MG63 (cell line): ENCODE measurements around the gene RFX2. TPM values are rescaled to one million over a fixed set of nuclear protein-coding genes. Genes with fewer than 3 reads are reported as not detected.
"Not testable (repeated sequence)": the region's sequence is repeated elsewhere in the genome, so short reads cannot be mapped to it uniquely, and the experiment has no call there.

Source experiments
- DNase-seq: peaks from one replicate; pipeline ENCODE4 v3.0.0-alpha.2; 2020
- H3K27me3 ChIP-seq: fragments of 250-450 bp; sonication (Bioruptor Pico); 2 replicates; pipeline ENCODE4 v1.5.1; 2020; ENCODE audit warnings: mild to moderate bottlenecking, moderate library complexity
- H3K36me3 ChIP-seq: fragments of 250-450 bp; sonication (Bioruptor Pico); 2 replicates; pipeline ENCODE4 v1.5.1; 2020; ENCODE audit warnings: mild to moderate bottlenecking, moderate library complexity
- H3K4me3 ChIP-seq: fragments of 250-450 bp; sonication (Bioruptor Pico); 2 replicates; pipeline ENCODE4 v1.5.1; 2020; ENCODE audit warnings: mild to moderate bottlenecking, moderate library complexity
- H3K9me3 ChIP-seq: fragments of 250-450 bp; sonication (Bioruptor Pico); 2 replicates; pipeline ENCODE4 v1.5.1; 2020; ENCODE audit warnings: mild to moderate bottlenecking, moderate library complexity
- total RNA-seq: library from RNA; depleted of rRNA; stranded (reverse); fragments of >200 nt; shearing (Covaris generic); gene quantifications from 2 replicates; pipeline ENCODE4 v1.2.3, GENCODE V29; 2014; ENCODE audit warnings: low replicate concordance

Gene RFX2
- total RNA-seq, 1 experiment from 2014 or later = 11.8 TPM

GRCh38 chr19:6109947-6110346, 353 bp downstream of the RFX2 start:
- H3K27me3 ChIP-seq = no peaks in the 10 kb centered on the region
- peak overlapping the region; percentile 58 for H3K4me3 ChIP-seq
- no peaks in the 10 kb centered on the region for H3K9me3 ChIP-seq
- DNase-seq = no peak
- no peaks in the 10 kb centered on the region for H3K36me3 ChIP-seq

GRCh38 chr19:6108721-6109633, 1.3 kb downstream of the RFX2 start:
- H3K36me3 ChIP-seq = no peaks in the 10 kb centered on the region
- peak; percentile 55 for DNase-seq
- no peaks in the 10 kb centered on the region for H3K9me3 ChIP-seq
- peak overlapping the region; percentile 58 for H3K4me3 ChIP-seq
- no peaks in the 10 kb centered on the region for H3K27me3 ChIP-seq

- H3K36me3 ChIP-seq, DNase-seq: not testable (repeated sequence)
Measured at GRCh38 chr19:6106643-6107294, 3.5 kb downstream of the RFX2 start.

GRCh38 chr19:6105444-6105843, 4.9 kb downstream of the RFX2 start:
- Histone ChIP-seq H3K36me3 (no peaks in the 10 kb centered on the region), H3K9me3 (no peaks in the 10 kb centered on the region), H3K27me3 (no peaks in the 10 kb centered on the region), H3K4me3 (no peak overlapping the region)
- no peak for DNase-seq

More at GRCh38 chr19:6106643-6107294, 3.5 kb downstream of the RFX2 start:
- H3K4me3 ChIP-seq, H3K9me3 ChIP-seq, H3K27me3 ChIP-seq: not testable (repeated sequence)

GRCh38 chr19:6103894-6104293, 6.4 kb downstream of the RFX2 start:
- no peaks in the 10 kb centered on the region for H3K36me3 ChIP-seq
- no peaks in the 10 kb centered on the region for H3K9me3 ChIP-seq
- H3K4me3 ChIP-seq = no peak overlapping the region
- no peaks in the 10 kb centered on the region for H3K27me3 ChIP-seq
- no peak for DNase-seq

- DNase-seq = peak; percentile 95
- Histone ChIP-seq H3K27me3 (no peaks in the 10 kb centered on the region), H3K36me3 (no peaks in the 10 kb centered on the region), H3K4me3 (no peak overlapping the region), H3K9me3 (no peaks in the 10 kb centered on the region)
Measured at GRCh38 chr19:6103217-6103644, 7.1 kb downstream of the RFX2 start.

GRCh38 chr19:6101991-6102390, 8.3 kb downstream of the RFX2 start:
- DNase-seq = no peak
- no peak overlapping the region for H3K4me3 ChIP-seq
- no peaks in the 10 kb centered on the region for H3K36me3 ChIP-seq
- no peaks in the 10 kb centered on the region for H3K27me3 ChIP-seq
- H3K9me3 ChIP-seq = no peaks in the 10 kb centered on the region

GRCh38 chr19:6101291-6101825, 8.9 kb downstream of the RFX2 start:
- Histone ChIP-seq H3K36me3 (no peaks in the 10 kb centered on the region), H3K27me3 (no peaks in the 10 kb centered on the region), H3K4me3 (no peak overlapping the region), H3K9me3 (no peaks in the 10 kb centered on the region)
- DNase-seq = no peak

GRCh38 chr19:6100284-6100915, 9.9 kb downstream of the RFX2 start:
- Histone ChIP-seq H3K36me3 (no peaks in the 10 kb centered on the region), H3K9me3 (no peaks in the 10 kb centered on the region), H3K4me3 (no peak overlapping the region), H3K27me3 (no peaks in the 10 kb centered on the region)
- DNase-seq = no peak

GRCh38 chr19:6099599-6099998, 10.7 kb downstream of the RFX2 start:
- Histone ChIP-seq H3K9me3 (no peaks in the 10 kb centered on the region), H3K27me3 (no peaks in the 10 kb centered on the region), H3K4me3 (no peak overlapping the region), H3K36me3 (no peaks in the 10 kb centered on the region)
- DNase-seq = no peak

GRCh38 chr19:6099033-6099432, 11.3 kb downstream of the RFX2 start:
- no peaks in the 10 kb centered on the region for H3K9me3 ChIP-seq
- no peak for DNase-seq
- H3K27me3 ChIP-seq = no peaks in the 10 kb centered on the region
- no peaks in the 10 kb centered on the region for H3K36me3 ChIP-seq
- no peak overlapping the region for H3K4me3 ChIP-seq

- H3K27me3 ChIP-seq = no peaks in the 10 kb centered on the region
- no peaks in the 10 kb centered on the region for H3K36me3 ChIP-seq
- H3K4me3 ChIP-seq = no peak overlapping the region
- no peaks in the 10 kb centered on the region for H3K9me3 ChIP-seq
- no peak for DNase-seq
Measured at GRCh38 chr19:6098574-6098973, 11.7 kb downstream of the RFX2 start.

GRCh38 chr19:6097911-6098310, 12.4 kb downstream of the RFX2 start:
- no peaks in the 10 kb centered on the region for H3K9me3 ChIP-seq
- H3K36me3 ChIP-seq = no peaks in the 10 kb centered on the region
- DNase-seq = no peak
- H3K27me3 ChIP-seq = no peaks in the 10 kb centered on the region
- no peak overlapping the region for H3K4me3 ChIP-seq

GRCh38 chr19:6095760-6096159, 14.5 kb downstream of the RFX2 start:
- no peaks in the 10 kb centered on the region for H3K36me3 ChIP-seq
- H3K4me3 ChIP-seq = no peak overlapping the region
- DNase-seq = no peak
- no peaks in the 10 kb centered on the region for H3K27me3 ChIP-seq
- H3K9me3 ChIP-seq = no peaks in the 10 kb centered on the region

- Histone ChIP-seq H3K27me3 (no peaks in the 10 kb centered on the region), H3K9me3 (no peaks in the 10 kb centered on the region)
- peak; percentile 87 for DNase-seq
Measured at GRCh38 chr19:6092329-6093286, 17.7 kb downstream of the RFX2 start.

GRCh38 chr19:6091771-6092291, 18.5 kb downstream of the RFX2 start:
- Histone ChIP-seq H3K9me3 (no peaks in the 10 kb centered on the region), H3K27me3 (no peaks in the 10 kb centered on the region), H3K36me3 (peaks cover 3% of the 10 kb centered on the region), H3K4me3 (peak overlapping the region; percentile 28)
- no peak for DNase-seq

More at GRCh38 chr19:6092329-6093286, 17.7 kb downstream of the RFX2 start:
- Histone ChIP-seq H3K36me3 (peaks cover 3% of the 10 kb centered on the region), H3K4me3 (peak overlapping the region; percentile 28)
